M059J (cell line): ENCODE data around the gene TFAM. TPM values are rescaled to one million over a fixed set of nuclear protein-coding genes. Genes with fewer than 3 reads are reported as not detected.

Experiments used
- DNase-seq: peaks from one replicate; pipeline ENCODE4 v3.0.0-alpha.2; 2012; ENCODE audit warnings: low read depth
- total RNA-seq: library from RNA; depleted of rRNA; stranded (reverse); fragments of >200 nt; shearing (Covaris generic); gene quantifications from 2 replicates; pipeline ENCODE4 v1.2.3, GENCODE V29; 2014; rRNA removed

TFAM gene
- total RNA-seq: 41.7 and 42.2 TPM in 2 replicates

GRCh38 chr10:58384999-58385783, at the start of gene TFAM:
Gene TFAM (plus strand): TSS chr10:58385410. CDS start chr10:58385548, 138 bp downstream.
- peak; percentile 91 for DNase-seq

DNA sequence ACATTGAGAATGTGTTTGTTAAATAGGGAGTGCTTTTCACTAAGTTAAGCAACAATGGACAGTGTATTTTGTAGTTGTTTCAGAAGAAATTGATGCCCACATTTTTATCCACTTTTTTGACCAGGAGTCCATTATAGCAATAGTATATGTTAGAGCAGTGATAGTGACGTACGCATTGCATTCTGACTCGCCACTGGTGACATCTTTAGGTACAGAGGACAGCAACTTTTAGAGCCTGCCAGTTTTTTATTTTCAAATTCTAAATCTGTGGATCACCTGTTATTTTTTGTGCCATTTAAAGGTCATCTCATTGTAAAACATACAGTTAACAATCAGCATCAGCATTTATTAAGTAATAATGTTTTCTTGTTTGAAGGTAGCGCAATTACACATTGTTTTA, 49.0 kb upstream of the TFAM start:
- no peak for DNase-seq

- DNase-seq: no peak
Measured at GRCh38 chr10:58341422-58341821, 43.8 kb upstream of the TFAM start.

- no peak for DNase-seq
Measured at GRCh38 chr10:58341947-58342346, 43.3 kb upstream of the TFAM start.

GRCh38 chr10:58347967-58348366, 37.2 kb upstream of the TFAM start:
- DNase-seq: no peak

DNA sequence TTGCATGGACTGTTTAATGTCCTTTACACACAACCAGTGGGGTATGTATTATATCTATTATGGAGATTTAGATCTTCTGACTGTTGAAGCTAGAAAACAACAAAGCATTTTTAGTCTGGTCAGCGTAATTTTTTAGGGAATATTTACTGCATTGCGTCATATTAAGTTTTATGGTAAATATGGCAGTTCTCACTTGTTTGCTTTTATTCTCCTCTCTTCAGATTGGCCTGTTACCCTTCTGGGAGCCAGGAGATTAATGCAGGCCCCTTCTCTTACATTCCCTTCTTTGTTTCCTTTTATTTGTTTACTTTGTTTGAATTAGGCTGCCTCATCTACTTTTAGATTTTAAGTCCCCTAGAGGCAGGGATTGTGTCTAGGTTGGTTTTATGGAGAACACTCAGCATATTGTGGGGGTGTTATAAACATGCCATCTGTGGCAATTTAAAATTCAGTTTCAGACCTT, 36.6 kb upstream of the TFAM start:
- DNase-seq: peak; percentile 3

DNA sequence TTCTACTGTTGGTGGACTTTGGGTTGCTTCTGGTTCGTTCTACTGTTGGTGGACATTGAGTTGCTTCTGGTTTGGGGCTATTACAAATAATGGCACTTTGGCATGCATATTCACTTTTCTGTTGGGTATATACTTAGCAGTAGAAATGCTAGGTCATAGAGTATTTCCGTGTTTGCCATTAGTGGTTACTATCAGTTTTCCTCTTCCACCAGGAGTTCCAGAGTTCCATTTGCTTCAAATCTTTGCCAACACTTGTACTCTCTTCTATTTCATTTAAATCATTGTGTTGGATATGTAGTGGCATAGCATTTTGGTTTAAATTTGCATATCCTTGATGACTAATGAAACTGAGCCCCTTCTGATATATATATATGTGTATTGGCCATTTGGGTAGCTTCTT, 35.2 kb upstream of the TFAM start:
- DNase-seq: no peak

DNA sequence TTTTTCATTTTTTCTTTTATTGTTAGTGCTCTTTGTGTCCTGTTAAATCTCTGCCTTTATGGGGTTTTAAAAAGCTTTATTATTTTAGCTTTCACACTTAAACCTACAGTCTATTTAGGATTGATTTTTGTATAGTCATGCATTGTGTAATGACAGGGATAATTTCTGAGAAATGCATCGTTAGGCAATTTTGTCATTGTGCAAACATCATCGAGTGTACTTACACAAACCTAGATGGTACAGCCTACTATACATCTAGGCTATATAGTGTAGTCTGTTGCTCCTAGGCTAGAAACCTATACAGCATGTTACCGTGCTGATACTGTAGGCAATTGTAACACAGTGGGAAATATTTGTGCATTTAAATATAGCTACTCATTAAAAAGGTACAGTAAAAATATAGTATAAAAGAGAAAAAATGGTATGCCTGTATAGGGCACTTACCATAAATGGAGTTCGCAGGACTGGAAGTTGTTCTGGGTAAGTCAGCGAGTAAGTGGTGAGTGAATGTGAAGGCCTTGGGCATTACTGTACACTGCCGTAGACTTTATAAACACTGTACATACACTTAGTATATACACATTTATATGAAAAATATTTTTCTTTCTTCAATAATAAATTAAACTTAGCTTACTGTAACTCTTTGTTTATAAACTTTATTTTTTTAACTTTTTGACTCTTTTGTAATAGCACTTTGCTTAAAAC, 34.4 kb upstream of the TFAM start:
- DNase-seq: no peak

GRCh38 chr10:58351616-58352578, 33.3 kb upstream of the TFAM start:
- DNase-seq: peak; percentile 18

DNA sequence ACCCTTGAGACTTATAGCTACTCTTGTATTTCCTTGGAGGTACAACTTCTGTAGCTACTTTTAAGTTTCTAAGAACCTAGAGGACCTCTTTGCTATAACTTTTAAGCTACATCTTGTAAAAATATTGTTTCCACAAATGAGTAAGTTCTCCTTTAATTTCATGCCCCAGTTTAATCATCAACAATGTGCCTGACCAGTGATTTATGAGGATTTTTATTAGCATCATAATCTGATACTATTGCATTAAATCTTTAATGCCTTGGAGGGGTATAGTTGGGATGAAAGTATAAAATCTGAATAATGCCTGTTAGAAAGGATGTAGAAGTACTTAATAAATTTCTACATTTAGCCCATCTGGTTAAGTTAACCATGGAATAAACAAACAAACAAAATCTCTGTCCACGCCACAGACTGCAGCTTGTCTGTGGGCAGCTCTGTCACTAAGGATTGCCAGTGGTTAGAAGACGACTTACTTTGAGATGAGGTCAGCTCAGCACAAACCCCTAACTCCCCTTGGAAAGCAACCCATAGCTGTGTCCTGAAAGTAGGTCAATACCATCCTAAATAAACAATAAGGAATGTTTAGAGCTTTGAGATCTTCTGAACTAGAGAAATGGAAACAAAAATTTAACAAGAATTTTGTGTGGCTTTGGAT, 32.1 kb upstream of the TFAM start:
- DNase-seq: peak; percentile 43

- no peak for DNase-seq
Measured at GRCh38 chr10:58356756-58357155, 28.5 kb upstream of the TFAM start.

DNA sequence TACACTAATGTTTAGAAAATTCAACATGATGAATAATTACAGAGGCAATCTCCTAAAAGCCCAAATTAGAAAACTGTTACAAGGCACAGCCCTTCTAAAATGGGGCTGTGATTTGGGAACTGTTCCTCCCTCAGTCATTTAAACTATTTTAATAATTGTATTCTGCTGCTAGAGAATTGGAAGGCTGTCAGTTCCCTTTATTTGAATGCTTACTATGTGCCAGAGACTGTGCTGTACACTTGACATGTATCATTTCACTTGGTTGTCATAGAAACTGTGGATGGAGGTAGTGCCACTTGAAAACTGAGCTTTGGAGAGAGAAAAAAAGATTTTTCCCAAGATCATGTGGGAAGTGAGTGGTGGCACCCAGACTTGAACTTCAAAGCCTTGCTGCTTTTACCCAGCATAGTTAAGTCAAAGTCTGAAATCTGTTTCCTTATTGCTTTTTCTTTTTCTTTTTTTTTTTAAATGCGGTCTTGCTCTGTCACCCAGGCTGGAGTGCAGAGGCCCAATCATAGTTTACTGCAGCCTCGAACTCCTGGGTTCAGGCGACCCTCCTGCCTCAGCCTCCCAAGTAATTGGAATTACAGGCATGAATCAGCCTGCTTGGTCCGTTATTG, 26.8 kb upstream of the TFAM start:
- no peak for DNase-seq

- DNase-seq: no peak
Measured at GRCh38 chr10:58358947-58359346, 26.3 kb upstream of the TFAM start.

GRCh38 chr10:58359541-58359940, 25.7 kb upstream of the TFAM start:
- no peak for DNase-seq

DNA sequence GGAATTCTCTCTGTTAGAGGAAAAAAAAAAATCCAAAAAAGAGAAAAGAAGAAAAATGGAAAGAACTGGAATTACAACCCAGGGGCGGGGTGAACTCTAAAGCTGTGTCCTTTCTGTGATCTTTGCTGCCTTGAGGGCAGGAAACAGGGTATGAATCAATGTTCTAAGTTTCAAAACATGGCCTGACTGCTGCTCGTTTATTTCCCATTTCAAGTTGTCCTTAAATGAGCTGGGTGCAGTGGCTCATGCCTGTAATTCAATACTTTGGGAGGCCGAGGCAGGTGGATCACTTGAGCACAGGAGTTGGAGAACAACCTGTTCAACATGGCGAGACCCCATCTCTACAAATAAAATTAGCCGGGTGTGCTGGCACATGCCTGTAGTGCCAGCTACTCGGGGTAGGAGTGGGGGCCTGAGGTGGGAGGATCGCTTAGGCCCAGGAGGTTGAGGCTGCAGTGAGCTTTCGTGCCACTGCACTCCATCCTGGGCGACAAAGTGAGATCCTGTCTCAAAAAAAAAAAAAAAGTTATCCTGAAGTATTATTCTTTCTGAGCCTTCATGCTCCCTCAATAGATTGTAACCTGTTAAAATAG, 24.7 kb upstream of the TFAM start:
- peak; percentile 75 for DNase-seq

GRCh38 chr10:58361353-58361752, 23.9 kb upstream of the TFAM start:
- no peak for DNase-seq

DNA sequence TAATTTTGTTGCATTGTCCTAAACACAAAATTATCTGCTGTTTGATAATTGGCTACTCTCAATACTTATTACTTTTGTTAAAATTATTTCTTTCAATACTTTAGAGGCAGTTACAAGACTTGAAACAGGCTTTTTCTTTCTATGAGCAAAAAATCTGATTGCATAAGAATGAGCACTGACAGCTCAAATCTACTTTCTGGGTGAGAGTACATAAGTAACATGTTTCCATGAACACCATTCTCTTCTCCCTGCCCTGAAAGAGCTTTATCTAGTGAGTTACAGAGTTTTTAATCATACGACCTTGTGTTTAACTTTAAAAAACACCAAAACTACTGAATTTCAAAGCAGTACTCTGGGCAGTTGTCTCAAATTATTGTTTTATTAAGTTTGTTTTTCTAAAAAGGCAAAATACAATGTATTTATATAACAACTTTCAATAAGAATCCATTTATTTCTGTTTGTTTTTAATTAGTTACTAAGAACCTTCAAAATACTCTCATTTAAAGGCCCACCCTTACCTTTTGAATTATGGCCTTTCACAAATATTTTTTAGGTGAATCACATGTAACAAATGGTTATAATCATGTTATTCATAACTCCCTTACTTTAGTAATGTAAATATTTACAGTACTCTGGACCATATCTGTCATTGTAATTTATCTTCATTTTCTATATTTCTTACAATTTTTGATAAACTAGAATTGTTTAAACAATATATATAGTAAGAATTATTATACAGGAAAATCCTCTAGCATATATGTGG, 23.0 kb upstream of the TFAM start:
- no peak for DNase-seq

DNA sequence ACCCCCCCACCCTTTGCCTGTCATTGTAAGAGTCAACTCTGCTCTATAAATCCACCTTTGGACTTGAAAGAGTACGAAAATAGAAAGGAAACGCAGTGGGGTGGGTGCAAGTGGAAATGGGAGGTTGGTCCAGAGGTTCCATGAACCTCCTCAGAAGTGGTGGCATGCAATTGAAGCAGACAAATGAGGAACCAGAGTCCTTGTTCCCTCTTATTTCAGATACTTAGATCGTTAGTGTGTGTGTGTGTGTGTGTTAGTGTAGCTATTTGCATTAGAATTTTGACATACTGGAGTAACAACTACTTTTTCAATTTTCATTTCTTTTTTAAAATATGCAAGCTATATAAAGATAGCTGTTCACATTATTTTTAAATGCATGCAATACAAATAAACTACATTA, 18.1 kb upstream of the TFAM start:
- DNase-seq: no peak

DNA sequence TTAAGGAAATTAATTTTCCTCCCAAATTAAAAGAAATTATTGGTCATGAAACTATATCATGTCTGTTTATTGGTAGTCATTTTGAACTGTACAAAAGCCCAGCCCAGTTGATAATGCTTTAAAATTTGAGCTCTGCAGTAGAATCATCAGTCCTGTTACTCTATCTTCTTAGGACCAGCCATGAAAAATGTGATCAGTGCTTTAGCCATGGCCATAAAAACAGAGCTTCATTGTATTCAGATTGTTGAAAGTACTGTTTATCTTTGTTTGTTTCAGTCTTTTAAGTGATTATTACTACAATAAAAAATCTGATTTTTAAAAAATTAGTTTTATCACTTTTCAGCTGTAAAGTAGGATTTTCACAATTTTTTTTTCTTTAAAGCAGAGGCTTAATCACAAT, 13.7 kb upstream of the TFAM start:
- no peak for DNase-seq
